Fibroblast of pulmonary artery (primary cell): Measurements from ENCODE around the gene NOP9.

Experiments used
- DNase-seq: peaks from one replicate; pipeline ENCODE4 v3.0.0-alpha.2; 2010; ENCODE audit warnings: low read depth
- H3K4me3 ChIP-seq: replicated peaks from 2 replicates; pipeline ENCODE4 v1.5.1; 2011; ENCODE audit warnings: low read depth, mild to moderate bottlenecking, control low read depth, low read length, moderate library complexity
- CTCF ChIP-seq: IDR thresholded peaks from 2 replicates; pipeline ENCODE4 v1.5.1; 2011; ENCODE audit warnings: mild to moderate bottlenecking, control low read depth, low read length, inconsistent platforms; ENCODE audit errors: missing control alignments

NOP9 gene

GRCh38 chr14:24297190-24297964 lies 2.3 kb upstream of the NOP9 start:
- H3K4me3 ChIP-seq: no peak overlapping the region
- peak; percentile 54 for TF ChIP-seq CTCF
- no peak for DNase-seq

- DNase-seq: peak; percentile 39
- peak overlapping the region; percentile 96 for H3K4me3 ChIP-seq
- no peak for TF ChIP-seq CTCF
These were observed 777 bp upstream of the NOP9 start for GRCh38 chr14:24298892-24299254.

GRCh38 chr14:24300326-24300980 lies 803 bp downstream of the NOP9 start:
- peak overlapping the region; percentile 96 for H3K4me3 ChIP-seq
- no peak for TF ChIP-seq CTCF
- DNase-seq: no peak

GRCh38 chr14:24304019-24304387 lies 4.4 kb downstream of the NOP9 start:
- DNase-seq: no peak
- TF ChIP-seq CTCF: no peak
- no peak overlapping the region for H3K4me3 ChIP-seq

GRCh38 chr14:24307156-24307574 lies 7.5 kb downstream of the NOP9 start:
- no peak overlapping the region for H3K4me3 ChIP-seq
- TF ChIP-seq CTCF: no peak
- no peak for DNase-seq

- TF ChIP-seq CTCF: peak; percentile 98
- DNase-seq: peak; percentile 66
These were observed 8.1 kb downstream of the NOP9 start, which contains the start of gene CIDEB for GRCh38 chr14:24307575-24308341. TSS of gene CIDEB (minus strand) at chr14:24307977. CDS start at chr14:24307858, 119 bp downstream.

More at GRCh38 chr14:24307575-24308341, 8.1 kb downstream of the NOP9 start, which contains the start of gene CIDEB:
- H3K4me3 ChIP-seq: no peak within 1 kb of the TSS
